Measurements from ENCODE around the gene EZR. TPM values are rescaled to one million over a fixed set of nuclear protein-coding genes. Genes with fewer than 3 reads are reported as not detected.

EZR gene
- polyA plus RNA-seq, 2 of the 4 experiments (the other 2 are of a cell fraction), result 219 to 254 TPM

GRCh38 chr6:158757753-158758090, 61.4 kb downstream of the EZR start (continued):
- TF ChIP-seq BCL3 (IDR thresholded peaks at IDR 0.05) (no peak), CTCF (IDR thresholded peaks at IDR 0.05) (no peak)

GRCh38 chr6:158756977-158757752, 62.0 kb downstream of the EZR start:
- ATAC-seq, result no peak
- no peak for DNase-seq (ENCODE audit: low read depth in 1 of 2, low spot score in 1 of 2)
- WGBS (ENCODE audit: missing lambda C conversion rate), result 98% methylated on average over 7 of the region's 25 CpGs
- FAIRE-seq, result no peak
- peaks cover 7% of the 10 kb centered on the region; the same call in 2 of the 3 replicates for H3K4me1 ChIP-seq
- H3K4me3 ChIP-seq, result no peak overlapping the region
- TF ChIP-seq ELK1 (IDR thresholded peaks at IDR 0.05; ENCODE audit: low read depth, low read length) (no peak), EHF (CRISPR knock-in tag; IDR thresholded peaks at IDR 0.05) (no peak), BHLHE40 (IDR thresholded peaks at IDR 0.05; ENCODE audit: low read depth, low read length) (no peak), CEBPB (IDR thresholded peaks at IDR 0.05) (no peak), RNF2 (IDR thresholded peaks at IDR 0.05; ENCODE audit: borderline replicate concordance, low read depth) (no peak), ZFP36 (IDR thresholded peaks at IDR 0.05; ENCODE audit: borderline replicate concordance, partially characterized antibody) (no peak)
- no peak overlapping the region for H3K27ac ChIP-seq
- CTCF ChIA-PET, result interaction anchor here (0.9 to 1.0 kb wide), 2 partner anchors 50 to 53 kb away, joined by 3 to 6 read pairs; no protein-coding TSS in a partner anchor
- no peaks in the 10 kb centered on the region for H3K9me3 ChIP-seq
- POLR2A ChIA-PET, result no interaction called here
- H3K4me2 ChIP-seq, result no peak overlapping the region

GRCh38 chr6:158756126-158756525, 63.0 kb downstream of the EZR start:
- Histone ChIP-seq H3K4me2 (no peak overlapping the region), H3K9me3 (no peaks in the 10 kb centered on the region), H3K4me1 (peaks cover 12% of the 10 kb centered on the region; the same call in 2 of the 3 replicates), H3K4me3 (no peak overlapping the region), H3K27ac (no peak overlapping the region)
- TF ChIP-seq JUNB (IDR thresholded peaks at IDR 0.05), result no peak
- no peak for TF ChIP-seq EHMT2 (IDR thresholded peaks at IDR 0.05; ENCODE audit: low read depth)
- no peak for TF ChIP-seq EHF (CRISPR knock-in tag; IDR thresholded peaks at IDR 0.05)
- TF ChIP-seq PHF8 (IDR thresholded peaks at IDR 0.05; ENCODE audit: borderline replicate concordance, low read depth), result no peak
- TF ChIP-seq NPAS2 (CRISPR knock-in tag; IDR thresholded peaks at IDR 0.05; ENCODE audit: borderline replicate concordance), result no peak
- no peak for TF ChIP-seq RFX5 (IDR thresholded peaks at IDR 0.05)
- no peak for TF ChIP-seq RNF2 (IDR thresholded peaks at IDR 0.05; ENCODE audit: borderline replicate concordance, low read depth)
- TF ChIP-seq MYC (IDR thresholded peaks at IDR 0.05; ENCODE audit: borderline replicate concordance, low read length), result no peak
- TF ChIP-seq SREBF2 (IDR thresholded peaks at IDR 0.05), result no peak
- no peak for TF ChIP-seq HOXB13 (CRISPR knock-in tag; IDR thresholded peaks at IDR 0.05; ENCODE audit: low read depth)
- ATAC-seq, result no peak
- ChIA-PET POLR2A (no interaction called here), CTCF (no interaction called here)
- FAIRE-seq, result no peak
- WGBS (ENCODE audit: missing lambda C conversion rate), result 89% methylated on average over 9 of the region's 9 CpGs
- DNase-seq (ENCODE audit: low read depth in 1 of 2, low spot score in 1 of 2), result no peak

- 93% methylated on average over 13 of the region's 13 CpGs for WGBS (ENCODE audit: missing lambda C conversion rate)
- Histone ChIP-seq H3K27ac (no peak overlapping the region), H3K4me1 (peaks cover 12% of the 10 kb centered on the region; the same call in 2 of the 3 replicates), H3K9me3 (no peaks in the 10 kb centered on the region), H3K4me2 (no peak overlapping the region), H3K4me3 (no peak overlapping the region)
- ChIA-PET POLR2A (no interaction called here), CTCF (no interaction called here)
- FAIRE-seq, result no peak
- ATAC-seq, result no peak
- DNase-seq (ENCODE audit: low read depth in 1 of 2, low spot score in 1 of 2), result no peak
- TF ChIP-seq CBX8 (IDR thresholded peaks at IDR 0.05) (no peak), JUNB (IDR thresholded peaks at IDR 0.05) (no peak), TFCP2L1 (CRISPR knock-in tag; IDR thresholded peaks at IDR 0.05) (no peak), BHLHE40 (IDR thresholded peaks at IDR 0.05; ENCODE audit: low read depth, low read length) (no peak), NPAS2 (CRISPR knock-in tag; IDR thresholded peaks at IDR 0.05; ENCODE audit: borderline replicate concordance) (no peak), CEBPB (IDR thresholded peaks at IDR 0.05) (no peak), MAX (IDR thresholded peaks at IDR 0.05) (no peak), ATOH8 (CRISPR knock-in tag; IDR thresholded peaks at IDR 0.05; ENCODE audit: low read depth) (no peak), BCL3 (IDR thresholded peaks at IDR 0.05) (no peak), CHD4 (IDR thresholded peaks at IDR 0.05; ENCODE audit: borderline replicate concordance) (no peak), RAD21 (conservative IDR thresholded peaks at IDR 0.05 in 1 of 2, IDR thresholded peaks at IDR 0.05 in 1 of 2) (no peak), RCOR1 (IDR thresholded peaks at IDR 0.05; ENCODE audit: low read depth, low read length) (no peak), SMC3 (IDR thresholded peaks at IDR 0.05) (no peak), EHMT2 (IDR thresholded peaks at IDR 0.05; ENCODE audit: low read depth) (no peak)
Measured at GRCh38 chr6:158755636-158756035, 63.5 kb downstream of the EZR start.

Data from A549 (cell line).